Natural killer cell treated with Interleukin-12 subunit alpha and Interleukin-12 subunit beta and Interleukin-15 and Interleukin-18, amount 100 ng/mL, for 72 hours (primary cell): ENCODE results near the gene SLC25A31. TPM values are rescaled to one million over a fixed set of nuclear protein-coding genes. Genes with fewer than 3 reads are reported as not detected.
A peak's percentile ranks its signal among the peaks of the same experiment; 100 is the strongest.

ENCODE experiments used
- ATAC-seq, 2 donors: fragments of 150-1000 bp; cut with Tn5 transposase in 1 of 2; sonication (Bioruptor Pico), chemical (Tn5 transposase) in 1 of 2; 2 replicates each; pipeline ENCODE4 v1.10.0; 2021
- DNase-seq: peaks from one replicate; pipeline ENCODE4 v3.0.0; 2022; ENCODE audit warnings: low spot score
- H3K27ac Mint-ChIP-seq, 2 donors: 1 replicate in 1 of 2; 2 replicates in 1 of 2; pipeline ENCODE4 v1.8.0; 2022; ENCODE audit warnings: mixed read lengths in 2 of 2, mild to moderate bottlenecking in 1 of 2, moderate library complexity in 1 of 2
- H3K27me3 Mint-ChIP-seq, 2 donors: 1 replicate in 1 of 2; 2 replicates in 1 of 2; pipeline ENCODE4 v1.8.0; 2022; ENCODE audit warnings: mixed read lengths in 2 of 2
- H3K36me3 Mint-ChIP-seq: one replicate; pipeline ENCODE4 v1.8.0; 2022; ENCODE audit warnings: mixed read lengths
- H3K4me1 Mint-ChIP-seq, 2 donors: 1 replicate in 1 of 2; 2 replicates in 1 of 2; pipeline ENCODE4 v1.8.0; 2022; ENCODE audit warnings: low read depth in 2 of 2, mixed read lengths in 2 of 2, mild to moderate bottlenecking in 1 of 2
- H3K4me3 Mint-ChIP-seq: one replicate; pipeline ENCODE4 v1.8.0; 2022; ENCODE audit warnings: mixed read lengths
- H3K9me3 Mint-ChIP-seq: 2 replicates; pipeline ENCODE4 v1.8.0; 2022; ENCODE audit warnings: mixed read lengths
- total RNA-seq, 2 donors: library from RNA; stranded (reverse); gene quantifications; one replicate each; pipeline ENCODE4 v1.2.3, GENCODE V29; 2022

SLC25A31 gene
- total RNA-seq, 2 donors from 2014 or later: not detected

GRCh38 chr4:127782275-127783025 lies 52.2 kb downstream of the SLC25A31 start, which contains the start of gene HSPA4L:
Gene HSPA4L, plus strand, starts transcription at chr4:127782322. Its CDS starts 229 bp downstream, at chr4:127782551.
- Mint-ChIP-seq H3K27me3 (peaks cover 12 to 48% of the 10 kb centered on the region in 2 donors), H3K4me3 (peak within 1 kb of the TSS; percentile 88), H3K9me3 (peaks cover 4% of the 10 kb centered on the region), H3K4me1 (peaks cover 31% of the 10 kb centered on the region in 2 donors), H3K27ac (peak within 1 kb of the TSS; percentile 95 to 98), H3K36me3 (peaks cover 23% of the 10 kb centered on the region)
- DNase-seq (peak; percentile 78), ATAC-seq (peak; percentile 74 to 88)

DNA sequence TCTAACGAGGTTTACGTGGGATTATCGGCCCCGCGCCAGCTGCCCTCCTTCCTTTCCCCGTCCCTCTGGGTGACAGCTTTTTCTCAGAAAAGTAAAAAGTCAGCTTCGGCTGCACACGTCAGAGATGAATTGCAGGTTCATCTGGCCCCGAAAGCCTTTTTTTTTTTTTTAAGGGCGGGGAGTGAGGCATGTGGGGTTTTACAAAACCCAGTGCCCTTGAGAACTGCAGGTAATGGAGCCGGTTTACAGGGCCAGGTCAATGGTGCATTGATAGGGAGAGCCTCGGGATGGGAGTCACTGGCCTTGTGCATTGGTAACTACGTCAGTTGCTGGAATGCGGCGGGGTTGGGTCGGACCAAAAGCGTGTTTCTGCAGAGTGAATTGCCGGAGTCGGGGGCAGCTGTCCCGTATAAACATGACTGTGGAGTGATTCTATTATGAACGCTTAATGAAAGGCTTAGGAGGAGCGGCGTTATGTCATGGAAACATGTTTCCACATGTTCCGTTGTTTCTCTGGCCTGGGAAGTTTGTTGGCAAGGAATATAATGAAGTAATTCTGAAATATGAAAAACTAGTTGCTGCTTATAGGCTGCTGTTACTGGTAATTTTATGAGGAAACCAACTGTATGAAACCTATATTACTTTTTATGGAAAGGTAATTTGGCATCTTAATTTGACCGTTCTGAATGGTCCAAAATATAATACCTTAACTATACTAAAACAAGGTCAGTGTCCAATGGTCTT lies 53.0 kb downstream of the SLC25A31 start:
- DNase-seq (peak; percentile 90), ATAC-seq (no peak)
- H3K4me3 Mint-ChIP-seq: peak overlapping the region; percentile 88
- H3K27me3 Mint-ChIP-seq: peaks cover 12 to 42% of the 10 kb centered on the region in 2 donors
- peaks cover 31% of the 10 kb centered on the region in 2 donors for H3K4me1 Mint-ChIP-seq
- H3K27ac Mint-ChIP-seq: peak overlapping the region; percentile 95 to 98
- peaks cover 23% of the 10 kb centered on the region for H3K36me3 Mint-ChIP-seq
- peaks cover 4% of the 10 kb centered on the region for H3K9me3 Mint-ChIP-seq

GRCh38 chr4:127783955-127784770 lies 54.0 kb downstream of the SLC25A31 start:
- Mint-ChIP-seq H3K4me1 (peaks cover 26 to 33% of the 10 kb centered on the region in 2 donors), H3K9me3 (no peaks in the 10 kb centered on the region), H3K27me3 (peaks cover 14 to 41% of the 10 kb centered on the region in 2 donors), H3K4me3 (peak overlapping the region; percentile 88), H3K36me3 (peaks cover 16% of the 10 kb centered on the region), H3K27ac (peak overlapping the region; percentile 95 to 98)
- no peak for DNase-seq
- ATAC-seq: no peak

GRCh38 chr4:127788517-127788916 lies 58.3 kb downstream of the SLC25A31 start:
- H3K9me3 Mint-ChIP-seq: peaks cover 4% of the 10 kb centered on the region
- H3K27me3 Mint-ChIP-seq: peaks cover 17 to 32% of the 10 kb centered on the region in 2 donors
- no peak for DNase-seq
- H3K4me3 Mint-ChIP-seq: no peak overlapping the region
- peak overlapping the region in 1 of 2 donors; percentile 49 for H3K27ac Mint-ChIP-seq
- ATAC-seq: no peak
- peaks cover 5 to 14% of the 10 kb centered on the region in 2 donors for H3K4me1 Mint-ChIP-seq
- peaks cover 6% of the 10 kb centered on the region for H3K36me3 Mint-ChIP-seq

- Mint-ChIP-seq H3K4me3 (no peak overlapping the region), H3K36me3 (peaks cover 4% of the 10 kb centered on the region), H3K4me1 (peaks cover 0 to 6% of the 10 kb centered on the region in 2 donors), H3K9me3 (peaks cover 4% of the 10 kb centered on the region), H3K27ac (no peak overlapping the region), H3K27me3 (peaks cover 17 to 43% of the 10 kb centered on the region in 2 donors)
- DNase-seq: no peak
- no peak for ATAC-seq
Measured at GRCh38 chr4:127791391-127791790, 61.2 kb downstream of the SLC25A31 start.

- peaks cover 4% of the 10 kb centered on the region for H3K36me3 Mint-ChIP-seq
- H3K27me3 Mint-ChIP-seq: peaks cover 14 to 47% of the 10 kb centered on the region in 2 donors
- H3K27ac Mint-ChIP-seq: no peak overlapping the region
- ATAC-seq (no peak), DNase-seq (no peak)
- H3K4me3 Mint-ChIP-seq: no peak overlapping the region
- peaks cover 0 to 2% of the 10 kb centered on the region in 2 donors for H3K4me1 Mint-ChIP-seq
- peaks cover 4% of the 10 kb centered on the region for H3K9me3 Mint-ChIP-seq
Measured at GRCh38 chr4:127793528-127793927, 63.3 kb downstream of the SLC25A31 start.

DNA sequence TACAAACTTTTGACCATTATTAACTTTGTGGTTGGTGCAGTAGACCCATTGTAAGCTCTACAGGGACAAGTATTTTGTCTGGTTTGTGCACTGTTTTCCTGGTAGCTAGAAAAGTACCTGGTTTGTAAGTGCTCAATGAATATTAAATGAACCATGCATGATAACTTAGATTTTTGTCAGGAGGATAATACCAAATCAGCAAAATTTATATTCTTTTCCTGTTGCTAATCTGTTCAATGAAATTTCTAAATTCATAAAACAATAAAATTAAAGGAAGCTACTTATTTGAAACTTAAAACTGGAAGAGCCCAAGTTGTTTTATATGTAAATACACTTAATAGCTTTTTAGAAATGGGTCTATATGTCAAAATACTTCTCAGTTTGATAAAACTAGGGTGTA lies 69.5 kb downstream of the SLC25A31 start:
- H3K36me3 Mint-ChIP-seq: peaks cover 4% of the 10 kb centered on the region
- no peaks in the 10 kb centered on the region for H3K9me3 Mint-ChIP-seq
- no peak for ATAC-seq
- H3K27ac Mint-ChIP-seq: no peak overlapping the region
- no peak overlapping the region for H3K4me3 Mint-ChIP-seq
- peaks cover 0 to 31% of the 10 kb centered on the region in 2 donors for H3K27me3 Mint-ChIP-seq
- DNase-seq: no peak
- H3K4me1 Mint-ChIP-seq: no peaks in the 10 kb centered on the region

- Mint-ChIP-seq H3K27ac (no peak overlapping the region), H3K36me3 (no peaks in the 10 kb centered on the region), H3K9me3 (no peaks in the 10 kb centered on the region), H3K4me1 (no peaks in the 10 kb centered on the region), H3K4me3 (no peak overlapping the region), H3K27me3 (peaks cover 0 to 3% of the 10 kb centered on the region in 2 donors)
- ATAC-seq (no peak), DNase-seq (no peak)
Measured at GRCh38 chr4:127809173-127809800, 79.1 kb downstream of the SLC25A31 start.

DNA sequence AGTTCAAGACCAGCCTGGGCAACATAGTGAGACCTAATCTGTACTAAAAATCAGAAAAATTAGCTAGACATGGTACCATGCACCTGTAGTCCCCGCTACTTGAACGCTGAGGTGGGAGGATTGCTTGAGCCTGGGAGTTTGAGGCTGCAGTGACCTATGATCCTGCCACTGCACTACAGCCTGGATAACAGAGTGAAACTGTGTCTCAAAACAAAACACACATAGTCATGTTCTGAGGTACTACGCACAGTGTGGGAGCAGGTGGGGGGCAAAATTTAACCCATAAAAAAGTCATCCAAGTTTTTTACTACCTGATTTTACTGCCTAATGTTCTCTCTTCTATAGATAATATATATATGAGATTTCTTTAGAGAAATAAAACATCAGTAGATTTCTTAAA lies 80.4 kb downstream of the SLC25A31 start:
- ATAC-seq (no peak), DNase-seq (no peak)
- no peak overlapping the region for H3K27ac Mint-ChIP-seq
- H3K36me3 Mint-ChIP-seq: no peaks in the 10 kb centered on the region
- H3K9me3 Mint-ChIP-seq: no peaks in the 10 kb centered on the region
- H3K4me3 Mint-ChIP-seq: no peak overlapping the region
- H3K4me1 Mint-ChIP-seq: no peaks in the 10 kb centered on the region
- peaks cover 0 to 3% of the 10 kb centered on the region in 2 donors for H3K27me3 Mint-ChIP-seq

- ATAC-seq (no peak), DNase-seq (no peak)
- Mint-ChIP-seq H3K36me3 (no peaks in the 10 kb centered on the region), H3K4me3 (no peak overlapping the region), H3K27me3 (peaks cover 5 to 8% of the 10 kb centered on the region in 2 donors), H3K9me3 (no peaks in the 10 kb centered on the region), H3K4me1 (no peaks in the 10 kb centered on the region), H3K27ac (no peak overlapping the region)
Measured at GRCh38 chr4:127822430-127822829, 92.2 kb downstream of the SLC25A31 start.
